Liver (tissue), 3 donors: Measurements from ENCODE around the gene CS.

Experiments
- CTCF ChIP-seq: fragments of 150-350 bp; IDR thresholded peaks from 2 replicates; pipeline ENCODE4 v1.5.1; 2017; ENCODE audit warnings: improper control_type of control experiment, low read depth, low read length; ENCODE audit not compliant: missing input control
- FOXA1 ChIP-seq: IDR thresholded peaks from 2 replicates; pipeline ENCODE4 v1.6.1; 2016; ENCODE audit warnings: antibody characterized with exemption
- GABPA ChIP-seq, 2 donors: IDR thresholded peaks in 1 of 2; conservative IDR thresholded peaks in 1 of 2; 2 replicates each; pipeline ENCODE4 v1.6.1; 2016; ENCODE audit warnings: antibody characterized with exemption in 2 of 2, mild to moderate bottlenecking in 1 of 2, moderate library complexity in 1 of 2
- REST ChIP-seq: IDR thresholded peaks from 2 replicates; pipeline ENCODE4 v1.6.1; 2016; ENCODE audit warnings: antibody characterized with exemption, mild to moderate bottlenecking
- YY1 ChIP-seq: IDR thresholded peaks from 2 replicates; pipeline ENCODE4 v1.6.1; 2016; ENCODE audit warnings: antibody characterized with exemption, mild to moderate bottlenecking
- donor health status: healthy.
- donor health status: healthy.

- TF ChIP-seq YY1 (no peak), CTCF (no peak), FOXA1 (no peak), REST (no peak), GABPA (IDR thresholded peaks at IDR 0.05 in 1 of 2, conservative IDR thresholded peaks at IDR 0.05 in 1 of 2) (no peak)
Measured at GRCh38 chr12:56307221-56307965, 7.3 kb upstream of the CS start.
